HepG2 (cell line): ENCODE measurements around the gene MGLL. TPM values are rescaled to one million over a fixed set of nuclear protein-coding genes. Genes with fewer than 3 reads are reported as not detected.

Source experiments
- ATAC-seq: fragments of 200-7000 bp; cut with Tn5 transposase; 3 replicates; pipeline ENCODE4 v1.9.1; 2020; ENCODE audit warnings: mild to moderate bottlenecking, moderate library complexity
- BruUV-seq: library from RNA; stranded (reverse); fragments of 400-500 nt; replicated peaks from 2 replicates; lab custom pipeline; 2021; lab: Mats Ljungman, UMichigan
- CTCF ChIA-PET: fragments of 300-600 bp; formaldehyde crosslinking; extraction: SDS; loops from one replicate; lab custom pipeline; 2021; ENCODE audit warnings: low total read pairs, inconsistent platforms, low intra/inter-chr PET ratio; lab: Yijun Ruan, JAX
- POLR2A ChIA-PET: fragments of 350-600 bp; sonication (Branson Sonifier 250); formaldehyde crosslinking; loops from one replicate; lab custom pipeline; 2020; ENCODE audit warnings: antibody characterized with exemption, inconsistent platforms; lab: Yijun Ruan, JAX
- DNase-seq: peaks from one replicate; pipeline ENCODE4 v3.0.0-alpha.2; 2015; ENCODE audit warnings: low spot score
- FAIRE-seq: peaks from 3 replicates; lab custom pipeline; 2011; peaks lifted over from hg19 to GRCh38; lab: Jason Lieb, UNC
- H2AFZ ChIP-seq: one replicate; pipeline ENCODE4 v1.6.1; 2011; ENCODE audit warnings: low read length, inconsistent platforms
- H3K27ac ChIP-seq: fragments of 300-600 bp; 3 replicates; pipeline ENCODE4 v1.8.0; 2011; ENCODE audit warnings: mixed run types, mild to moderate bottlenecking, mixed read lengths, low read length, inconsistent platforms; ENCODE audit not compliant: insufficient read depth; ENCODE audit errors: extremely low read length
- H3K27me3 ChIP-seq, 2 experiments: fragments of 200-600 bp in 1 of 2; 2 replicates in 1 of 2; 3 replicates in 1 of 2; pipeline versions ENCODE4 v1.6.0 to v1.8.0; 2011; ENCODE audit warnings: low read length in 2 of 2, mild to moderate bottlenecking in 2 of 2, moderate library complexity in 2 of 2, inconsistent platforms in 1 of 2; ENCODE audit not compliant: insufficient read depth in 2 of 2, control insufficient read depth in 1 of 2
- H3K36me3 ChIP-seq, 2 experiments: fragments of 200-600 bp in 1 of 2; replicated peaks in 1 of 2; 2 replicates in 1 of 2; 3 replicates in 1 of 2; pipeline versions ENCODE4 v1.5.1 to v1.8.0; 2011; ENCODE audit warnings: low read length in 2 of 2, inconsistent platforms in 1 of 2; ENCODE audit not compliant: insufficient read depth in 2 of 2, control insufficient read depth in 1 of 2
- H3K4me1 ChIP-seq: 2 replicates; pipeline ENCODE4 v1.5.1; 2012; ENCODE audit warnings: low read length, inconsistent platforms; ENCODE audit not compliant: insufficient read depth
- H3K4me2 ChIP-seq: 2 replicates; pipeline ENCODE4 v1.6.0; 2011; ENCODE audit warnings: low read depth, low read length, inconsistent platforms
- H3K4me3 ChIP-seq, 3 experiments: fragments of 200-600 bp in 1 of 3; sonication (generic), shearing (Covaris generic) in 1 of 3; replicated peaks in 1 of 3; 2 replicates each; pipeline ENCODE4 v1.5.1; 2011 to 2016; ENCODE audit warnings: low read length in 3 of 3, inconsistent platforms in 2 of 3, low read depth in 2 of 3, mild to moderate bottlenecking in 2 of 3, control low read depth in 1 of 3, mixed read lengths in 1 of 3; ENCODE audit not compliant: insufficient read depth in 1 of 3
- H3K79me2 ChIP-seq: one replicate; pipeline ENCODE4 v1.6.1; 2011; ENCODE audit warnings: low read length, inconsistent platforms; ENCODE audit not compliant: insufficient read depth
- H3K9ac ChIP-seq: 2 replicates; pipeline ENCODE4 v1.6.0; 2011; ENCODE audit warnings: mild to moderate bottlenecking, low read depth, low read length, inconsistent platforms; ENCODE audit not compliant: insufficient read depth
- H3K9me3 ChIP-seq: 2 replicates; pipeline ENCODE4 v1.5.1; 2012; ENCODE audit warnings: mild to moderate bottlenecking, low read length
- H4K20me1 ChIP-seq: 2 replicates; pipeline ENCODE4 v1.6.0; 2011; ENCODE audit warnings: inconsistent platforms, mild to moderate bottlenecking, low read length, moderate library complexity; ENCODE audit not compliant: insufficient read depth
- ATF7-NPFF ChIP-seq: sonication (generic); formaldehyde crosslinking; IDR thresholded peaks from 2 replicates; pipeline ENCODE4 v1.8.1; 2023; ENCODE audit warnings: mild to moderate bottlenecking, low read depth, missing genetic modification reagents, moderate library complexity
- FOSL2 ChIP-seq: sonication (generic); formaldehyde crosslinking; IDR thresholded peaks from 2 replicates; pipeline ENCODE4 v1.4.0; 2020; ENCODE audit warnings: missing genetic modification reagents
- HOXD1 ChIP-seq: sonication (generic); formaldehyde crosslinking; IDR thresholded peaks from 2 replicates; pipeline ENCODE4 v1.5.0; 2020; ENCODE audit warnings: missing genetic modification reagents
- RAD51 ChIP-seq: fragments of 450-650 bp; IDR thresholded peaks from 2 replicates; pipeline ENCODE4 v1.6.1; 2016; ENCODE audit warnings: borderline replicate concordance
- TP53 ChIP-seq: sonication (generic); formaldehyde crosslinking; conservative IDR thresholded peaks from 2 replicates; pipeline ENCODE4 v1.4.0; 2020; ENCODE audit warnings: missing genetic modification reagents
- ZNF563 ChIP-seq: sonication (generic); formaldehyde crosslinking; IDR thresholded peaks from 2 replicates; pipeline ENCODE4 v1.8.0; 2022; ENCODE audit warnings: mild to moderate bottlenecking, moderate library complexity, missing genetic modification reagents
- ZNF746 ChIP-seq: sonication (generic); formaldehyde crosslinking; IDR thresholded peaks from 2 replicates; pipeline ENCODE4 v1.8.0; 2022; ENCODE audit warnings: mild to moderate bottlenecking, missing genetic modification reagents
- WGBS: methylation state at CpG from one replicate; pipeline ENCODE4 v1.1.6; 2017; ENCODE audit warnings: low lambda C conversion rate; 5-methylcytosine and 5-hydroxymethylcytosine counted together
- in situ Hi-C: cut with HindIII; loops from 2 replicates; pipeline ENCODE4 v1.10.0; 2017; ENCODE audit warnings: low pct_unique_long_range_greater_than_20kb; ENCODE audit not compliant: extremely low pct_ligation_motif_present
- intact Hi-C: fragments of 100-400 bp; cut with micrococcal nuclease; formaldehyde crosslinking; loops from one replicate; pipeline ENCODE4 v1.10.0; 2022; ENCODE audit not compliant: unreplicated experiment
- polyA plus RNA-seq, 8 experiments: library from polyadenylated mRNA; depleted of rRNA in 3 of 8; stranded (reverse) in 7 of 8; unstranded in 1 of 8; fragments of >200 nt; fragmentation: Illumina TruSeq in 4 of 8; extraction: Trizol in 4 of 8; gene quantifications; 2 replicates each; pipeline versions ENCODE4 v1.2.1 to v1.2.3, GENCODE V29; 2011 to 2016; ENCODE audit warnings: low read depth in 4 of 8, missing spikeins in 1 of 8, mixed read lengths in 1 of 8; ENCODE audit not compliant: insufficient read depth in 1 of 8
- total RNA-seq, 5 experiments: library from RNA; depleted of rRNA; stranded (reverse); fragments of >200 nt; fragmentation: Illumina TruSeq; extraction: Trizol; gene quantifications; 2 replicates each; pipeline ENCODE4 v1.2.3, GENCODE V29; 2016; ENCODE audit warnings: low read depth in 1 of 5

Gene MGLL
- total and polyA plus RNA-seq, 2 of the 13 experiments (the other 11 are each of a cell fraction or from before 2014, with no cell fraction given): not detected

DNA sequence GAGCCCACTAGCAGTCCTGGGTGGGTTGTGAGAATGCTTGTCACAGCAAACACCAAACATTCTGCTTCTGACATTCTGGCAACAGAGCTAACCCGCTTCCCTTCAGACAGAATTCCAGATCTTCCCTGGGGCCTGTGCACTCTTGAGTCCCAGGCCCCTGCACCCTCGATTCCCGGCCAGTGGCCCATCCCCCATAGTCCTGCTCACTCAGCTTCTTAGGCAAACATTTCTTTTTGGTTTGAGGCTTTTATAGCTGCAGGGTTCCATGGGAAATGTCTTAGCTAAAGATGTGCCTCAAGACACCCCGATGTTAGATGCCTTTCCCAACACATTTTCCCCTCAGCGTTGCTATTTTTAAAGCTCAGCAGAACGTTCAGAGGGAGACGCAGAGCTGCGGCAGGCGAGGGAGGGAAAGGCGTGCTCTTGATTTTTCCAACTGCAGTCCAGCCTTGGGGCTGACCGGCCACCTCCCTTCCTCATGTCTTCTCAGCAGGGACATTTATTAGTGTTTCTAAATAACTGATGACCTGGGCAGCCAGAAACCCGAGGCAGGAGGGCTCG is 114.4 kb downstream of the MGLL start:
- intact Hi-C loops: no loop called here
- Histone ChIP-seq H3K36me3 (no peaks in the 10 kb centered on the region), H3K4me2 (no peak overlapping the region), H2AFZ (no peak overlapping the region), H3K79me2 (no peaks in the 10 kb centered on the region), H3K4me1 (no peaks in the 10 kb centered on the region), H3K9me3 (no peaks in the 10 kb centered on the region), H3K9ac (no peak overlapping the region), H3K27ac (no peak overlapping the region), H4K20me1 (no peaks in the 10 kb centered on the region), H3K27me3 (peaks cover 2 to 37% of the 10 kb centered on the region in 2 experiments), H3K4me3 (no peak overlapping the region)
- no TSS peak for BruUV-seq
- DNase-seq (no peak), ATAC-seq (no peak), FAIRE-seq (no peak)
- in situ Hi-C loops: no loop called here
- ChIA-PET POLR2A (no interaction called here), CTCF (no interaction called here)
- 18% methylated on average over 13 of the region's 13 CpGs for WGBS
- TF ChIP-seq ZNF746 (no peak), RAD51 (no peak)

DNA sequence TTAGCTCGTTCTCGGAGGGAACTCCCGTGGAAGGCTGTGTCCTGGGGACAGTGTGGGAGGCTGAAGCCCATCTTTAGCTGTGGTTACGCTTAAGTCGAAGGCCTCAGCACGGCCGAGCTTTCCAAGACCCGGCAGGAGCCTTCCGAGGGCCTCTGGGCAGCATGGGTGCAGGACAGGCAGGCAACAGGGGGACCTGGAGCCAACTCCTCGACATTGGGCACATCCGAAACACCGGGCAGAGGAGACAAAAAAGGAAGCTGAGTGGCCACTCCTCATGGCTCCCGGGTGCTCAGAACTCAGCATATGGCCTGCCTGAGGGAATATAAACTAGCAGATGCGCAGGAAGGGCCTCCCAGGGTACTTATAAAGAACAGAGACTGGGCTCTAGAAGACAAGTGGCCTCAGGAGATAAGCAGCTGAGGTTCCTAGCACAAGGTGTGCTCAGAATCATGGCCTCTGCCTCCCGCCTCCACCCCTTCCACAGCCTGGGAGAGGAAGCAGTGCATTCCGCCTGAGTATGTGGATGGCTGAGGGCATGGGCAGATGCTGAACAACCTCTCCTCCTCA is 115.4 kb downstream of the MGLL start:
- Histone ChIP-seq H2AFZ (no peak overlapping the region), H3K4me3 (no peak overlapping the region), H3K36me3 (no peaks in the 10 kb centered on the region), H3K27ac (no peak overlapping the region), H3K27me3 (peaks cover 4 to 29% of the 10 kb centered on the region in 2 experiments; a peak in 4 of 5 replicates), H4K20me1 (no peaks in the 10 kb centered on the region), H3K9ac (no peak overlapping the region), H3K4me1 (no peaks in the 10 kb centered on the region), H3K79me2 (no peaks in the 10 kb centered on the region), H3K4me2 (no peak overlapping the region), H3K9me3 (no peaks in the 10 kb centered on the region)
- in situ Hi-C loops: no loop called here
- intact Hi-C loops: no loop called here
- ChIA-PET POLR2A (no interaction called here), CTCF (no interaction called here)
- WGBS: 17% methylated on average over 7 of the region's 16 CpGs
- no TSS peak for BruUV-seq
- no peak for TF ChIP-seq ATF7-NPFF (CRISPR knock-in tag)
- no peak for TF ChIP-seq ZNF563 (CRISPR knock-in tag)
- TF ChIP-seq HOXD1 (CRISPR knock-in tag): no peak
- TF ChIP-seq FOSL2 (CRISPR knock-in tag): no peak
- TF ChIP-seq TP53 (CRISPR knock-in tag): no peak
- DNase-seq (no peak), ATAC-seq (no peak; the same call in 2 of the 3 replicates), FAIRE-seq (no peak)
